ENCODE measurements around the gene FIGLA.

DNA sequence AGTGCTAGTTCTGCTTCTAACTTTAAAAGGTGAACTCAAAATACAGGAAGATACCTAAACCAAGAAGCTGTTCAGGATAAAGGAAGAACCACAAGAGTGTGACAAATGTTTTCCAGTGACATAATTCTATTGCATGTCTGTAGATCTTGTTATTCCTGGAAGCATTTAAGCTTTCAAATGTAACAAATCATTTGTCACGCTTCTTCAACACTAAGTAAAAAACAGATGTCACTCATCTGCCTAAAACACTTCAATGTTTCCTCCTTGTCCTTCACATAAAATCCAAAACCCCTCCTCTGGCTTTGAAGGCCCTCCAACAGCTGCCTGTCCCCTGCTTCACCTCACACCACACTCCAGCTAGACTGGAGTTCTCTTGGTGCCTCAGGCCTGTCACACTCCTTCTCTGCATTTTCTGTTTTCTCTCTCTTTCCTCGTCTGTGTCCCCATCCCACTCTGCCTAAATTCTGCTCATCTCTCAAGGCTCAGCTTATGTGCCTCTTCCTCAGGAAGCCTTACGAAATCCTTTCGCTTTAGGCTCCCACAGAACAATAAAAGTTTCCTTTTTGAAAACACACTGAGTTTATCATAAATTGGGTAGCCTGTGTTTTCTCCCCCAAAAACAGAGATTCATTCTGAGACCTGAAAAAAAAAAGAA is 36.4 kb upstream of the FIGLA start:
- TF ChIP-seq, protein P1, sequence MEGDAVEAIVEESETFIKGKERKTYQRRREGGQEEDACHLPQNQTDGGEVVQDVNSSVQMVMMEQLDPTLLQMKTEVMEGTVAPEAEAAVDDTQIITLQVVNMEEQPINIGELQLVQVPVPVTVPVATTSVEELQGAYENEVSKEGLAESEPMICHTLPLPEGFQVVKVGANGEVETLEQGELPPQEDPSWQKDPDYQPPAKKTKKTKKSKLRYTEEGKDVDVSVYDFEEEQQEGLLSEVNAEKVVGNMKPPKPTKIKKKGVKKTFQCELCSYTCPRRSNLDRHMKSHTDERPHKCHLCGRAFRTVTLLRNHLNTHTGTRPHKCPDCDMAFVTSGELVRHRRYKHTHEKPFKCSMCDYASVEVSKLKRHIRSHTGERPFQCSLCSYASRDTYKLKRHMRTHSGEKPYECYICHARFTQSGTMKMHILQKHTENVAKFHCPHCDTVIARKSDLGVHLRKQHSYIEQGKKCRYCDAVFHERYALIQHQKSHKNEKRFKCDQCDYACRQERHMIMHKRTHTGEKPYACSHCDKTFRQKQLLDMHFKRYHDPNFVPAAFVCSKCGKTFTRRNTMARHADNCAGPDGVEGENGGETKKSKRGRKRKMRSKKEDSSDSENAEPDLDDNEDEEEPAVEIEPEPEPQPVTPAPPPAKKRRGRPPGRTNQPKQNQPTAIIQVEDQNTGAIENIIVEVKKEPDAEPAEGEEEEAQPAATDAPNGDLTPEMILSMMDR (IDR thresholded peaks at IDR 0.05) = no peak
- TF ChIP-seq EZH2 (IDR thresholded peaks at IDR 0.05; ENCODE audit: borderline replicate concordance, insufficient read depth, low read depth, low read length, poor library complexity, severe bottlenecking) = no peak

All from B cell (primary cell).